GM19324 (cell line): ENCODE data around the gene CCL3.
A peak's percentile ranks its signal among the peaks of the same experiment; 100 is the strongest.
"Not testable (repeated sequence)": the region's sequence is repeated elsewhere in the genome, so short reads cannot be mapped to it uniquely, and the experiment has no call there.

Source experiments
- ATAC-seq: cut with Tn5 transposase; IDR thresholded peaks from one replicate; pipeline ENCODE4 v1.9.1; 2021; ENCODE audit warnings: mild to moderate bottlenecking, moderate library complexity; ENCODE audit not compliant: unreplicated experiment, low FRiP score

Gene CCL3

DNA sequence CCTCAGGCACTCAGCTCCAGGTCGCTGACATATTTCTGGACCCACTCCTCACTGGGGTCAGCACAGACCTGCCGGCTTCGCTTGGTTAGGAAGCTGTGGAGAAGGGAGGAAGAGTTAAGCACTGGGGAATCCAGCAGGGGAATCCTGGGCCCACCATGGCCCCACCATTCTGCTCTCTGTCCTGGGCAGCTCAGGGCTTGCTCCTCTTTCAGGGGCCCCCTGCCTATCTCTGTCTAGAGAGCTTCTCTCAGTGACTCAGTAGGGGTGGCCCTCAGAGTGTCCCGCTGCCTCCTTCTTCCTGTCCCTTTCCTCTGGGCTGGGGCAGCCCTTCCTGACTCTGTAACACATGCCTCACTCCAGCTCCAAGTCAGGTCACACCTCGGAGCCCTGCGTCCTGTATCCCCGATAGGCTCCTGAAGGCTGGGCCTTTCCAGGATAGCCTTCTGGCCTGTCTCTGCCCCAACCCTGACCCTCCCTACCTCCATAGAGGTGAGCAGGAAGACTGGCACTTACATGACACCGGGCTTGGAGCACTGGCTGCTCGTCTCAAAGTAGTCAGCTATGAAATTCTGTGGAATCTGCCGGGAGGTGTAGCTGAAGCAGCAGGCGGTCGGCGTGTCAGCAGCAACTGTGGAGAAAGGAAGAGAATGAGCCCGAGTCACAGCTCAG is 1.1 kb downstream of the CCL3 start:
- ATAC-seq, result no peak

DNA sequence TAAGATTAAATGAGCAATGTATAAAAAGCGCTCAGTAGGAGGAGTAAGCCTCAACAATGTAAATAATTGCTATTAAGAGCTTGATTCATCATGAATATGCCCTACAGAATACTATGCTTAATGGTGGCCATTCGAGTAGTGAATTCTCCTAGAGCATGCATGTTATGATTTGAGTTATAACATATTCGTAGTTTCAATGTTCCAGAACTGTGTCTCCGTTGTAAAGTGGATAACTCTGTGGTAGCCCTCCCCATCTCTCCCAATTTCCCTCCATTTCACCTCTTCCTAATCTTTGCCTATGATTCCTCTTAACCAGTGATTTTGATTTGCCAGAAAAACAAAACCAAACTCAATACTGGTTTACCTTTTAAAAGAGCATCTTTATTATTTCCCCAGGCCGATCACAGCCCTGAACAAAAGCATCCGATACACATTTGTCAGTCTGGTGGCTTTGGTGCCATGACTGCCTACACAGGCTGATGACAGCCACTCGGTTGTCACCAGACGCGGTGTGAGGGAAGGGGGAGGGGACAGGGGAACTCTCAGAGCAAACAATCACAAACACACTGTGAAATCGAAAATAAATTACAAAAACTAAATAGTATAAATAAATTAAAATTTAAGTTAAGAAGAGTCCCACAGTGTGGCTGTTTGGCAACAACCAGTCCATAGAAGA is 1.9 kb downstream of the CCL3 start:
- not testable (repeated sequence) for ATAC-seq

DNA sequence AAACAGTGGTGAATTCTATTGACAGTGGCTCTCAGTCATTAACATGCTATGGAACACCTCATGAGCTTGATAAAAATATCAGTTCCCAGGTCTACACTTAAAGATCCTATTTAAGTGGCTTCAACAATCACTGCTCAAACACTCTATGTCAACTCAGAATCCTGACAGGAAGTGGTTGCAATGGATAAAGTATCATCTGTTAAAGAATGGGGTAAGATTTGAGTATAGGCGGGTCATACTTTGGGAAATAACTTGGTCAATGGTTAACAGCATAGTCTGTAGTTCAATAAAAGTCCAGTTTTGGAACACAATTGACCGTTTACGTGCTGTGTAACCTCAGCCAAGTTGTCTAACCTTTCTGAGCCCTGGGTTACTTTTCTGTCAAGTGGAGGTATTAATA is 2.5 kb downstream of the CCL3 start:
- not testable (repeated sequence) for ATAC-seq

GRCh38 chr17:36086791-36087190 is 3.2 kb downstream of the CCL3 start:
- ATAC-seq, result no peak

- ATAC-seq, result no peak
Measured at GRCh38 chr17:36085765-36086164, 4.2 kb downstream of the CCL3 start.

DNA sequence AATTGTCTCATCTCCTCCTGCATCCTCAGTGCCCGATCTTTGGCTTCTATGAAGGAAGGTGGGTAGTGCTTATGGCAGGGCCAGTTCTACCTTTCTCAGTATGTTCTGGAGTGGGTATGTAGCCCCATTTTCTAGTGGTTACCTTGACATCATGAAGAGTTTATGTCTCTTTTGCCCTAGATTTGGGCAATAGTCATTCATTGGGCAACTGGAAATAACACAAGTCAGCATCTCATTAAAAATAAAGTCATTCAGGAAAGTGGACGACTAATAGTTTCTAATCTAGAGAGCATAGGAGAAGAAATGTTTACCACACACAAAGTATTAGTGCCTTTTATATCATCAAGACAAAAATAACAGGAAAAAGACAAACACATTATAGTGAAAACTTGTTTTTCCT is 6.3 kb downstream of the CCL3 start:
- not testable (repeated sequence) for ATAC-seq

DNA sequence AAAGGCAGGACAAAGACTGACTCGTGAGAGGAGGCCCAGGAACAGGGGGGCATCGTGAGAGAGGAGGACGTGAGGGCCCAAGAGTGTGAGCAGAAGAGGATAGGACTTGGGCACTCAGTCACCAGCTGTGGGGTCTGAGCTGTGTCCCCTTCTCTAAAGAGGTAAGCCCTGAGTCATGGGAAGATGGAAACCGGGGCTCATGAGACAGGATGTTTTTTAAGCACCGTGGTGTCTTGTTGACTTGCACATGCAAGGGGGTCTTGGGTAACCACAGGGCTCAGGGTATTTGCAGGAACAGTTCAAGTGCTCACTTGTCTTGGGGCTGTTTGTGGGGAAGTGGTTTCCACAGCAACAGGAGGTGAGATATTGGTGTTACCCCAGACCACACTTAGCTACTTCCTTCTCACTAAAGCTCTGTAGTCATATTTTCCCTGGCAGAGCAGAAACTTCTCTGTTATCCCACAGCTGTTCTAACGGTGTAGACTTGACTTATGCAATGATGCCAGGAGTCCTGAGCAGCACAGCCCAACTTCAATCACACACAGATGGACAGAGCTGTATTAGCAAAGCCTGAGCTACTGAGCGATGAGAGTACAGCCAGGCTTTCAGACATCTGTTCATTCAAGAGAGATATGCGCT is 7.3 kb downstream of the CCL3 start:
- peak; percentile 47 for ATAC-seq

GRCh38 chr17:36081681-36082471 is 8.1 kb downstream of the CCL3 start:
- ATAC-seq, result peak; percentile 10

DNA sequence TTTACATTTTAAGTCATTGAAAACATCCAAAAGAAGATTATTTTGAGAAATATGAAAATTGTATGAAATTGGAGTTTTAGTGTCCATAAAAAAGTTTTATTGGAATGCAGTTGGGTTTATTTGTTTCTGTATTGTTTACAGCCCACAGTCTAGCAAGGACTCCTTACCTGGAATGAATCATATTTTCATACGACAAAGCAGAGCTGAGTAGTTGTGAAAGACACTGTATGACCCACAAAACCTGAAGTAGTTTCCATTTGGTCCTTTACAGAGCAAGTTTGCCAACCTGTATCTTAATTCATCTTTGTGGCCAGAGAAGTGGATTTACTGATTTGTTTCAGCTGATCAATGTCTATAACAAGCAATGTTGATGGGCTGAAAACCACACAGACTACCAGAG is 15.6 kb downstream of the CCL3 start:
- ATAC-seq, result no peak

DNA sequence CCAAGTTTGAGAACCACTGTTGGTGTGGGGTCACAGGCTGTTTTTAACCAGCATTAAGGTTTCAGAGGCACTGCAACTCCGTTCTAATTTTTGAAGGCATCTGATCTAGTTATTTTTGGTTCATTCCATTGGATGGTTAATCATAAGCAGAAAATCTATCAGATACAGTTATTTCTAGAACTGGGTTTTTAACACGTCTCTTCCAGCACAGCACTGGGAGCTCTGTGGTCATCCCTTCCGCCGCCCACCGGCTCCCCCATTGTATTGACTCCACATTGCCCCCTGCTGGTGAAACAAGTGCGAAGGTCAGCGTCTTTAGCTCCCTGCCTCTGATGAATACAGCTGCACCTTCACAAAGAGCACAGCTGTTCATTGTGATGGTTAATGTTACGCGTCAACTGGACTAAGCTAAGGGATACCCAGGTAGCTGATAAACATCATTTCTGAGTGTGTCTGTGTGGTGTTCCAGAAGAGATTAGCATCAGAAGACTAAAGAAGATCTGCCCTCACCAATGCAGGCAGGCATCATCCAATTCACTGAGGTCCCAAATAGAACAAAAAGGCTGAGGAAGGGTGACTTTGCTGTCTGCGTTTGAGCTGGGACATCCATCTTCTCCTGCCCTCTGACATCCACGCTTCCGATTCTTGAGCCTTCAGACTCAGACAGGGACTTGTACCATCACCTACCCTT is 17.4 kb downstream of the CCL3 start:
- ATAC-seq, result peak; percentile 53

DNA sequence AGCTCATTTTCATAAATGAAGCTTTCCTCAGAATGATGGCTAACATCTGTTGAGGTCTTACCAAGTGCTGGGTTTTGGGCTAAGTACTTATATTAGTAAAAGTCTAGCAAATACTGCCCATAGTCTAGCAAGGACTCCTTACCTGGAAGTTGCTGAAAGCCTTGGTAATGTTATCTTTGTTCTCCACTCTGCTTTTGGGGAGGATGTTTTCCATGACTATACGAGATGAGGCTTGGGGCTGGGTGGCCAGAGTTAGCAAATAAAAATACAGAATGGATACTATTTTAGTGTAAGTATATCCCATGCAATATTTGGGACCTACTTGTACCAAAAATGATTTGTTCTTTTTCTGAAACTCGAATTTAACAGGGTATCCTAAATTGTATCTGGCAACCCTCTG is 18.2 kb downstream of the CCL3 start:
- no peak for ATAC-seq

- ATAC-seq, result no peak
Measured at GRCh38 chr17:36070427-36070826, 19.5 kb downstream of the CCL3 start.

DNA sequence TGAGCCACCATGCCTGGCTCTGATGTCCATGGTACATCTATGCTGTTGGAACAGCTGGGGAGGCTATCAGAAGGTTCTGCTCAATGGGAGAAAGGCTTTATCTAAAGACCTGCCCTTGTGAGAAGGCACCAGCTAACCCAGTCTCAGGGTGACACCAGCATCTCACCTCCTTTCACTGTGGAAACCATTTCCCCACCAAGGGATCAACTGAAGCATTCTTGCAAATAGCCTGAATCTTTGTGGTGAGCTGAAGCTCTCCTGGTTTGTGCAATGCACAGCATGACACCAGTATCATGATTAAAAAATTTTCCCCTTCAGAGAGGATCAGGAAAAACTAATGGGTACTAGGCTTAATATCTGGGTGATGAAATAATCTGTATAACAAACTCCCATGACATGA is 20.8 kb downstream of the CCL3 start:
- ATAC-seq, result no peak

DNA sequence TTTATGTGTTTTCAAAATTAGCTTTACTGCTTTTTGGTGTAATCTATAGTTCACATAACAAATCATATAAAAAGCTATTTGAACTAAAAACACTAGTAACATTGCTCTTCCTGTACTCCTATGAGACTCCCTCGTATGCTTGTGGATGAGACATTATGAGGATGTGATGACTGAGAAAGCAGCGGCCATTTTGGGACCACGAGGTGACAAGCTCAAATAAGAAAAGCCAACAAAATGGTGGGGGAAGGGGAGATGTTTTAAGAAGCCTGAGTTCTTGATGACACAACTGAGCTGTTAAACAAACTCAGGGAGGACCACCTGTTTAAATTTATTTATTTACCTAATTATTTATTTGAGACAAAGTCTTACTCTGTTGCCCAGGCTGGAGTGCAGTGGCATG is 21.4 kb downstream of the CCL3 start:
- no peak for ATAC-seq

GRCh38 chr17:36066365-36066985 is 23.5 kb downstream of the CCL3 start:
- ATAC-seq, result no peak

GRCh38 chr17:36063786-36064541 is 26.0 kb downstream of the CCL3 start, which contains the start of gene CCL18:
Gene CCL18 (plus strand): TSS chr17:36064272. CDS start chr17:36064343, 71 bp downstream.
- no peak for ATAC-seq

DNA sequence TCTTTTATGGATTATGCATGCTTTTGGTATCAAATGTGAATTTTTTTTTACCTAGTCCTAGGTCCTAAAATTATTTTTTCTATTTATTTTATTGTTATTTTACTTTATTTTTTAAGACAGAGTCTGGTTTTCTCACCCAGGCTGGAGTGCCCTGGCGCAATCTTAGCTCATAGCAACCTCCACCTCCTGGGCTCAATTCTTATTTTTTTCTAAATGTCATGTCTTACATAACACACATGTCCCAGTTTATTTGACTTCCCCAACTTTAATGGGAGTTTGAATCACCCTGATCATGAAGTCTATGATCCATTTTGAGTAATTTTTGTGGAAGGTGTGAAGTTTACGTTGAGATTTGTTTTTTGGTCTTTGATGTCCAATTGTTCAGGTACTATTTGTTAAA is 29.1 kb downstream of the CCL3 start:
- ATAC-seq, result no peak

- no peak for ATAC-seq
Measured at GRCh38 chr17:36059406-36059805, 30.5 kb downstream of the CCL3 start.

DNA sequence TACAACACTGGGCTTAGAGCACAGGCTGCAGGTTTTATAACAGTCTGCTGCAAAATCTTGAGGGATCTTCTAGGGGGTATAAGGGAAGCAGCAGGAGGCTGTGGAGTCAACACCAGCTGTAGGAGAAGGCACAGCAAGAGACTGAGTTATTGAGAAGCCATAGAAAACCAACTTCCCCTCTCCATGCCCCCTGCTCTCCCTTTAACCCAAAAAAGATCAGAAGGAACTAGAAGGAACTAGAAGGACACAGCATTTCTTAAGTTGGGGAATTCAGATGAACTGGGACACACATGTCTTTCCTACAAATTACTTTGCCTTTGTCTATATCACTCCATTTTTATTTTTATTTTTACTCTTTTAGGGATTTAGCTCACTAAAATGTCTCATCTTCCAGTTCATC is 32.0 kb downstream of the CCL3 start:
- no peak for ATAC-seq
